Lower leg skin (tissue), 3 donors: ENCODE results near the gene RPL7A.

ENCODE experiments used
- CTCF ChIP-seq, 3 donors: fragments of 450-650 bp; IDR thresholded peaks; one replicate each; pipeline ENCODE4 v1.5.1; 2016; ENCODE audit warnings: antibody characterized with exemption in 3 of 3, mild to moderate bottlenecking in 3 of 3, moderate library complexity in 2 of 3
- POLR2A ChIP-seq, 2 donors: fragments of 450-650 bp; IDR thresholded peaks; one replicate each; pipeline ENCODE4 v1.6.1; 2016 to 2017; ENCODE audit warnings: antibody characterized with exemption in 2 of 2, mild to moderate bottlenecking in 1 of 2, moderate library complexity in 1 of 2

GRCh38 chr9:133321411-133321935, 26.5 kb upstream of the RPL7A start:
- TF ChIP-seq CTCF (IDR thresholded peaks at IDR 0.05) (no peak), POLR2A (IDR thresholded peaks at IDR 0.05) (no peak)
